SK-N-SH (cell line): ENCODE results near the gene ISL1.
A peak's percentile ranks its signal among the peaks of the same experiment; 100 is the strongest.

Experiments used
- CHD2 ChIP-seq: fragments of 150-350 bp; IDR thresholded peaks from 2 replicates; pipeline ENCODE4 v1.6.1; 2018; ENCODE audit warnings: low read length; ENCODE audit not compliant: partially characterized antibody
- GATA2 ChIP-seq: sonication (generic); formaldehyde crosslinking; IDR thresholded peaks from 2 replicates; pipeline ENCODE4 v1.5.0; 2020; ENCODE audit warnings: mild to moderate bottlenecking, missing genetic modification reagents
- NFIC ChIP-seq: IDR thresholded peaks from 2 replicates; pipeline ENCODE4 v1.4.0; 2012; ENCODE audit warnings: borderline replicate concordance
- NRF1 ChIP-seq: IDR thresholded peaks from 2 replicates; pipeline ENCODE4 v1.6.1; 2012; ENCODE audit warnings: low read depth, mild to moderate bottlenecking, low read length
- POLR2AphosphoS5 ChIP-seq: IDR thresholded peaks from 2 replicates; pipeline ENCODE4 v1.6.1; 2012; ENCODE audit warnings: low read depth, low read length
- SIN3A ChIP-seq: IDR thresholded peaks from 2 replicates; pipeline ENCODE4 v1.6.1; 2012; ENCODE audit warnings: low read depth, mild to moderate bottlenecking, low read length, moderate library complexity, borderline replicate concordance
- TF ChIP-seq, protein P1 (sequence below): fragments of 200-600 bp; sonication (generic); IDR thresholded peaks from 2 replicates; pipeline ENCODE4 v1.6.1; 2017; ENCODE audit warnings: antibody characterized with exemption, mild to moderate bottlenecking, moderate library complexity
- TF ChIP-seq, protein P2 (sequence below): IDR thresholded peaks from 2 replicates; pipeline ENCODE4; 2012

DNA sequence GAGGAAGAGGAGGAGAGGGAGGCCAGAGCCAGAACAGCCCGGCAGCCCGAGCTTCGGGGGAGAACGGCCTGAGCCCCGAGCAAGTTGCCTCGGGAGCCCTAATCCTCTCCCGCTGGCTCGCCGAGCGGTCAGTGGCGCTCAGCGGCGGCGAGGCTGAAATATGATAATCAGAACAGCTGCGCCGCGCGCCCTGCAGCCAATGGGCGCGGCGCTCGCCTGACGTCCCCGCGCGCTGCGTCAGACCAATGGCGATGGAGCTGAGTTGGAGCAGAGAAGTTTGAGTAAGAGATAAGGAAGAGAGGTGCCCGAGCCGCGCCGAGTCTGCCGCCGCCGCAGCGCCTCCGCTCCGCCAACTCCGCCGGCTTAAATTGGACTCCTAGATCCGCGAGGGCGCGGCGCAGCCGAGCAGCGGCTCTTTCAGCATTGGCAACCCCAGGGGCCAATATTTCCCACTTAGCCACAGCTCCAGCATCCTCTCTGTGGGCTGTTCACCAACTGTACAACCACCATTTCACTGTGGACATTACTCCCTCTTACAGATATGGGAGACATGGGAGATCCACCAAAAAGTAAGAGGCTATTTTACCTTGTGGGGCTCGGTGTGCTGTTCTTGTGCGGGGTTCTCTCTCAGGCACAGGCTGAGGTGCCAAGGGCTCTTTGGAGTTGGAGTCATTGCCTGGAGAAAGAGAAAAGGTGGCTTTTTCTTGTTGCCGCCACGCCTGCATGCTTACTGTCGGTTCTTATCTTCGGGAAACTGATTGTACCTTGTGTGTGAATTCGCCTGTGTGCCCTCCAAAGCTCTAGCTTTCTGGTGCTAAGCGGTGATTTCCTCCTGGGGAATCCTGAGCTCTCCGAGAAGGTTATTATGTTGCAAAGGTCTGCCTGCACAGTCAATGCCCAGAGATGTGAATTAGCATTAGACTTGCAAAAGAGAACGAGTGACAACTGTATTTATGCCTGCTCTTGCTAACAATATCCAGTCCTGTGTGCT lies at the start of gene ISL1:
- TF ChIP-seq, protein P1, sequence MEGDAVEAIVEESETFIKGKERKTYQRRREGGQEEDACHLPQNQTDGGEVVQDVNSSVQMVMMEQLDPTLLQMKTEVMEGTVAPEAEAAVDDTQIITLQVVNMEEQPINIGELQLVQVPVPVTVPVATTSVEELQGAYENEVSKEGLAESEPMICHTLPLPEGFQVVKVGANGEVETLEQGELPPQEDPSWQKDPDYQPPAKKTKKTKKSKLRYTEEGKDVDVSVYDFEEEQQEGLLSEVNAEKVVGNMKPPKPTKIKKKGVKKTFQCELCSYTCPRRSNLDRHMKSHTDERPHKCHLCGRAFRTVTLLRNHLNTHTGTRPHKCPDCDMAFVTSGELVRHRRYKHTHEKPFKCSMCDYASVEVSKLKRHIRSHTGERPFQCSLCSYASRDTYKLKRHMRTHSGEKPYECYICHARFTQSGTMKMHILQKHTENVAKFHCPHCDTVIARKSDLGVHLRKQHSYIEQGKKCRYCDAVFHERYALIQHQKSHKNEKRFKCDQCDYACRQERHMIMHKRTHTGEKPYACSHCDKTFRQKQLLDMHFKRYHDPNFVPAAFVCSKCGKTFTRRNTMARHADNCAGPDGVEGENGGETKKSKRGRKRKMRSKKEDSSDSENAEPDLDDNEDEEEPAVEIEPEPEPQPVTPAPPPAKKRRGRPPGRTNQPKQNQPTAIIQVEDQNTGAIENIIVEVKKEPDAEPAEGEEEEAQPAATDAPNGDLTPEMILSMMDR: 0 out of 2 replicates have a peak, but pooled peaks have one; percentile 5
- TF ChIP-seq CHD2 (peak; percentile 46), GATA2 (peak; percentile 53), NRF1 (peak; percentile 50), NFIC (no peak; the same call in 1 of the 2 replicates), SIN3A (peak; percentile 76; the same call in 1 of the 2 replicates), POLR2AphosphoS5 (peak; percentile 99)
- TF ChIP-seq, protein P2, sequence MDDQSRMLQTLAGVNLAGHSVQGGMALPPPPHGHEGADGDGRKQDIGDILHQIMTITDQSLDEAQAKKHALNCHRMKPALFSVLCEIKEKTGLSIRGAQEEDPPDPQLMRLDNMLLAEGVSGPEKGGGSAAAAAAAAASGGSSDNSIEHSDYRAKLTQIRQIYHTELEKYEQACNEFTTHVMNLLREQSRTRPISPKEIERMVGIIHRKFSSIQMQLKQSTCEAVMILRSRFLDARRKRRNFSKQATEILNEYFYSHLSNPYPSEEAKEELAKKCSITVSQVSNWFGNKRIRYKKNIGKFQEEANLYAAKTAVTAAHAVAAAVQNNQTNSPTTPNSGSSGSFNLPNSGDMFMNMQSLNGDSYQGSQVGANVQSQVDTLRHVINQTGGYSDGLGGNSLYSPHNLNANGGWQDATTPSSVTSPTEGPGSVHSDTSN: no peak
